Naive thymus-derived CD8-positive, alpha-beta T cell (primary cell): ENCODE data around the gene JMJD1C. TPM values are rescaled to one million over a fixed set of nuclear protein-coding genes. Genes with fewer than 3 reads are reported as not detected.

Experiments used
- ATAC-seq, 2 donors: fragments of 150-1000 bp; cut with Tn5 transposase in 1 of 2; sonication (Bioruptor Pico), chemical (Tn5 transposase) in 1 of 2; 1 replicate in 1 of 2; 2 replicates in 1 of 2; pipeline ENCODE4 v1.10.0; 2021; ENCODE audit warnings: mild to moderate bottlenecking in 2 of 2, moderate library complexity in 2 of 2
- POLR2A ChIA-PET: fragments of 350-600 bp; sonication (Branson Sonifier 250); formaldehyde crosslinking; loops from one replicate; lab custom pipeline; 2021; ENCODE audit warnings: antibody characterized with exemption; lab: Charles Lee
- DNase-seq, 10 donors: peaks; one replicate each; pipeline versions ENCODE4 v3.0.0 to v3.0.0-alpha.2; 2020 to 2022
- H3K27ac Mint-ChIP-seq, 10 donors: one replicate each; pipeline ENCODE4 v1.8.0; 2020 to 2022; ENCODE audit warnings: mild to moderate bottlenecking in 10 of 10, mixed read lengths in 10 of 10, moderate library complexity in 4 of 10, inconsistent platforms in 1 of 10
- H3K27me3 Mint-ChIP-seq, 5 donors: one replicate each; pipeline ENCODE4 v1.8.0; 2021 to 2022; ENCODE audit warnings: mixed read lengths in 5 of 5
- H3K36me3 Mint-ChIP-seq, 3 donors: one replicate each; pipeline ENCODE4 v1.8.0; 2020 to 2022; ENCODE audit warnings: mixed read lengths in 3 of 3, mild to moderate bottlenecking in 2 of 3, inconsistent platforms in 1 of 3
- H3K4me1 Mint-ChIP-seq, 4 donors: one replicate each; pipeline ENCODE4 v1.8.0; 2021 to 2022; ENCODE audit warnings: mixed read lengths in 4 of 4
- H3K4me3 Mint-ChIP-seq, 10 donors: one replicate each; pipeline ENCODE4 v1.8.0; 2020 to 2022; ENCODE audit warnings: mild to moderate bottlenecking in 10 of 10, mixed read lengths in 10 of 10, moderate library complexity in 6 of 10, inconsistent platforms in 1 of 10
- H3K9me3 Mint-ChIP-seq, 9 donors: one replicate each; pipeline ENCODE4 v1.8.0; 2020 to 2022; ENCODE audit warnings: mixed read lengths in 9 of 9, mild to moderate bottlenecking in 3 of 9, inconsistent platforms in 1 of 9, moderate library complexity in 1 of 9
- polyA plus RNA-seq, 3 donors: library from polyadenylated mRNA; unstranded; fragments of 300-500 nt; fragmentation: Illumina TruSeq; gene quantifications; one replicate each; pipeline ENCODE4 v1.2.3, GENCODE V29; 2021
- total RNA-seq, 8 experiments: library from RNA in 2 of 8; stranded (reverse) in 2 of 8; gene quantifications; one replicate each; pipeline ENCODE4 v1.2.3 and lab custom pipeline; 2021 to 2026

Gene JMJD1C
- total and polyA plus RNA-seq, 5 experiments from 2014 or later: 28.6 to 126 (median 51.9) TPM

GRCh38 chr10:63197344-63198092 is 268.3 kb downstream of the JMJD1C start:
- H3K27ac Mint-ChIP-seq: peak overlapping the region in 3 of 10 donors; percentile 20 to 64 (median 47)
- ATAC-seq: no peak

GRCh38 chr10:63192826-63193225 is 273.0 kb downstream of the JMJD1C start:
- no peaks in the 10 kb centered on the region for H3K27me3 Mint-ChIP-seq
- H3K4me3 Mint-ChIP-seq: no peak overlapping the region
- H3K4me1 Mint-ChIP-seq: peaks cover 0 to 3% (median 1%) of the 10 kb centered on the region in 4 donors
- no peaks in the 10 kb centered on the region for H3K9me3 Mint-ChIP-seq
- no peak for DNase-seq
- H3K27ac Mint-ChIP-seq: peak overlapping the region in 4 of 10 donors; percentile 11 to 64 (median 45)
- H3K36me3 Mint-ChIP-seq: peaks cover 5 to 92% (median 27%) of the 10 kb centered on the region in 3 donors
- ATAC-seq: no peak
- POLR2A ChIA-PET: no interaction called here

More at GRCh38 chr10:63197344-63198092, 268.3 kb downstream of the JMJD1C start:
- DNase-seq: no peak
- POLR2A ChIA-PET: no interaction called here
- no peaks in the 10 kb centered on the region for H3K9me3 Mint-ChIP-seq
- H3K4me3 Mint-ChIP-seq: no peak overlapping the region
- peaks cover 1 to 4% (median 3%) of the 10 kb centered on the region in 4 donors for H3K4me1 Mint-ChIP-seq
- H3K36me3 Mint-ChIP-seq: peaks cover 5 to 85% (median 27%) of the 10 kb centered on the region in 3 donors
- no peaks in the 10 kb centered on the region for H3K27me3 Mint-ChIP-seq

- Mint-ChIP-seq H3K27ac (peak overlapping the region in 3 of 10 donors; percentile 35 to 91 (median 69)), H3K36me3 (peaks cover 0 to 91% (median 17%) of the 10 kb centered on the region in 3 donors), H3K27me3 (no peaks in the 10 kb centered on the region), H3K4me1 (peaks cover 4 to 39% (median 15%) of the 10 kb centered on the region in 4 donors), H3K4me3 (no peak overlapping the region), H3K9me3 (no peaks in the 10 kb centered on the region)
- ATAC-seq (no peak), DNase-seq (no peak)
- POLR2A ChIA-PET: interaction anchor here (0.7 kb wide), 1 partner anchor 14 kb away, joined by 3 read pairs; no protein-coding TSS in a partner anchor
Observed at GRCh38 chr10:63175534-63175933, 290.2 kb downstream of the JMJD1C start.

- ATAC-seq (peak in 1 of 2 donors; percentile 56), DNase-seq (no peak)
- POLR2A ChIA-PET: no interaction called here
- Mint-ChIP-seq H3K36me3 (peaks cover 0 to 92% (median 16%) of the 10 kb centered on the region in 3 donors), H3K4me3 (peak overlapping the region in 1 of 10 donors; percentile 7), H3K27me3 (no peaks in the 10 kb centered on the region), H3K9me3 (no peaks in the 10 kb centered on the region), H3K27ac (peak overlapping the region; percentile 32 to 91 (median 72)), H3K4me1 (peaks cover 7 to 39% (median 15%) of the 10 kb centered on the region in 4 donors)
Observed at GRCh38 chr10:63173468-63174232, 292.1 kb downstream of the JMJD1C start.

GRCh38 chr10:63171926-63172325 is 293.9 kb downstream of the JMJD1C start:
- DNase-seq: no peak
- POLR2A ChIA-PET: no interaction called here
- peaks cover 7 to 36% (median 15%) of the 10 kb centered on the region in 4 donors for H3K4me1 Mint-ChIP-seq

GRCh38 chr10:63171255-63171855 is 294.4 kb downstream of the JMJD1C start:
- peaks cover 0 to 83% (median 8%) of the 10 kb centered on the region in 3 donors for H3K36me3 Mint-ChIP-seq
- H3K4me1 Mint-ChIP-seq: peaks cover 7 to 33% (median 15%) of the 10 kb centered on the region in 4 donors
- H3K27ac Mint-ChIP-seq: peak overlapping the region; percentile 15 to 81 (median 58)

More at GRCh38 chr10:63171926-63172325, 293.9 kb downstream of the JMJD1C start:
- no peaks in the 10 kb centered on the region for H3K27me3 Mint-ChIP-seq
- H3K27ac Mint-ChIP-seq: peak overlapping the region in 6 of 10 donors; percentile 15 to 81 (median 71)
- no peak for ATAC-seq
- peaks cover 0 to 84% (median 11%) of the 10 kb centered on the region in 3 donors for H3K36me3 Mint-ChIP-seq
- no peaks in the 10 kb centered on the region for H3K9me3 Mint-ChIP-seq
- no peak overlapping the region for H3K4me3 Mint-ChIP-seq

GRCh38 chr10:63169624-63170023 is 296.2 kb downstream of the JMJD1C start:
- H3K4me1 Mint-ChIP-seq: peaks cover 7 to 22% (median 15%) of the 10 kb centered on the region in 4 donors
- H3K4me3 Mint-ChIP-seq: no peak overlapping the region
- DNase-seq (no peak), ATAC-seq (no peak)
- H3K27me3 Mint-ChIP-seq: no peaks in the 10 kb centered on the region
- POLR2A ChIA-PET: no interaction called here
- peak overlapping the region in 8 of 10 donors; percentile 8 to 77 (median 28) for H3K27ac Mint-ChIP-seq
- H3K36me3 Mint-ChIP-seq: peaks cover 0 to 79% (median 6%) of the 10 kb centered on the region in 3 donors
- H3K9me3 Mint-ChIP-seq: no peaks in the 10 kb centered on the region

More at GRCh38 chr10:63171255-63171855, 294.4 kb downstream of the JMJD1C start:
- no peak for ATAC-seq
- POLR2A ChIA-PET: no interaction called here
- no peaks in the 10 kb centered on the region for H3K9me3 Mint-ChIP-seq
- DNase-seq: no peak
- H3K4me3 Mint-ChIP-seq: no peak overlapping the region
- H3K27me3 Mint-ChIP-seq: no peaks in the 10 kb centered on the region

GRCh38 chr10:63168821-63169462 is 296.8 kb downstream of the JMJD1C start:
- H3K27me3 Mint-ChIP-seq: no peaks in the 10 kb centered on the region
- POLR2A ChIA-PET: no interaction called here
- no peaks in the 10 kb centered on the region for H3K9me3 Mint-ChIP-seq
- ATAC-seq (no peak), DNase-seq (no peak)
- H3K4me1 Mint-ChIP-seq: peaks cover 4 to 15% (median 10%) of the 10 kb centered on the region in 4 donors
- H3K27ac Mint-ChIP-seq: peak overlapping the region in 9 of 10 donors; percentile 8 to 77 (median 51)
- peak overlapping the region in 1 of 10 donors; percentile 5 for H3K4me3 Mint-ChIP-seq
- H3K36me3 Mint-ChIP-seq: peaks cover 0 to 77% (median 4%) of the 10 kb centered on the region in 3 donors

- Mint-ChIP-seq H3K4me1 (peaks cover 2 to 3% (median 2%) of the 10 kb centered on the region in 4 donors), H3K27me3 (no peaks in the 10 kb centered on the region), H3K27ac (peak overlapping the region in 4 of 10 donors; percentile 2 to 65 (median 50)), H3K36me3 (peaks cover 0 to 60% (median 4%) of the 10 kb centered on the region in 3 donors), H3K9me3 (no peaks in the 10 kb centered on the region), H3K4me3 (no peak overlapping the region)
- POLR2A ChIA-PET: interaction anchor here (1.1 kb wide), 1 partner anchor 462 kb away, joined by 5 read pairs; no protein-coding TSS in a partner anchor
- ATAC-seq: peak; percentile 73 to 84
- peak in 5 of 10 donors; percentile 33 to 66 (median 56) for DNase-seq
Observed at GRCh38 chr10:63166742-63167258, 299.0 kb downstream of the JMJD1C start.

GRCh38 chr10:63165249-63165648 is 300.5 kb downstream of the JMJD1C start:
- H3K9me3 Mint-ChIP-seq: no peaks in the 10 kb centered on the region
- DNase-seq (no peak), ATAC-seq (no peak)
- H3K27me3 Mint-ChIP-seq: no peaks in the 10 kb centered on the region
- H3K4me1 Mint-ChIP-seq: peaks cover 5 to 11% (median 7%) of the 10 kb centered on the region in 4 donors
- POLR2A ChIA-PET: interaction anchor here (1.6 kb wide), 1 partner anchor 466 kb away, joined by 3 read pairs; no protein-coding TSS in a partner anchor
- peaks cover 0 to 46% (median 2%) of the 10 kb centered on the region in 3 donors for H3K36me3 Mint-ChIP-seq
- peak overlapping the region in 2 of 10 donors; percentile 59 to 69 for H3K27ac Mint-ChIP-seq
- no peak overlapping the region for H3K4me3 Mint-ChIP-seq

GRCh38 chr10:63164166-63164623 is 301.6 kb downstream of the JMJD1C start:
- Mint-ChIP-seq H3K9me3 (no peaks in the 10 kb centered on the region), H3K4me1 (peaks cover 5 to 11% (median 8%) of the 10 kb centered on the region in 4 donors), H3K4me3 (no peak overlapping the region), H3K27me3 (no peaks in the 10 kb centered on the region), H3K36me3 (peaks cover 0 to 36% (median under 1%) of the 10 kb centered on the region in 3 donors), H3K27ac (peak overlapping the region in 5 of 10 donors; percentile 9 to 91 (median 40))
- ATAC-seq (no peak), DNase-seq (no peak)
- POLR2A ChIA-PET: interaction anchor here (1.6 kb wide), 1 partner anchor 467 kb away, joined by 3 read pairs; no protein-coding TSS in a partner anchor
